ENCODE results near the gene CDC42EP4.

The CDC42EP4 gene

DNA sequence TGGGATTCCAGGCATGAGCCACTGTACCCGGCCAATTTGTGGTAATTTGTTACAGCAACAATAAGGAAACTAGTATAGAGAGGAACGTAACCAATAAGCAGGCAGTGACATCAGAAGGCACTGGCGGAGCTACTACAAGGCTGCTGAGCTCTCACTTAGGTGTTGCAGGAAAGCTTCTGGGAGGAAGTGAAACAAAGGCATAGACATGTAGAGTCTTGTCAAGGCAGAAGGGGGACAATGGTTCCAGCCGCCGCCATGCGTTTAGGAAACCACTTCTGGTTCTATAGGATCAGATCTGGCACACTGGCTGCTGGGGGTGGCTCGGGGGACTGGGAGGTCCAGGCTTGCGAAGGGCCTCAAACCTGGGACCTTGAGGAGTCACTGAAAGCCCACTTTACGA is 40.7 kb downstream of the CDC42EP4 start:
- Histone ChIP-seq H2AFZ (ENCODE audit: low read depth, low read length) (no peak overlapping the region), H3K27me3 (ENCODE audit: insufficient read depth, low read length, poor library complexity) (no peaks in the 10 kb centered on the region), H3K27ac (ENCODE audit: low read length) (no peak overlapping the region), H3K4me2 (ENCODE audit: insufficient read depth, low read length) (no peak overlapping the region), H3K9me3 (ENCODE audit: insufficient read depth, low read length, severe bottlenecking) (no peaks in the 10 kb centered on the region), H3K36me3 (ENCODE audit: insufficient read depth, low read length) (no peaks in the 10 kb centered on the region), H3K9ac (ENCODE audit: low read depth, low read length) (no peak overlapping the region), H3K4me1 (ENCODE audit: insufficient read depth, low read length) (no peaks in the 10 kb centered on the region), H4K20me1 (ENCODE audit: insufficient read depth, low read length) (no peaks in the 10 kb centered on the region), H3K4me3 (ENCODE audit: low read depth in 1 of 2, low read length in 2 of 2) (no peak overlapping the region), H3K79me2 (ENCODE audit: insufficient read depth, low read length) (no peaks in the 10 kb centered on the region)
- TF ChIP-seq EZH2 (IDR thresholded peaks at IDR 0.05; ENCODE audit: borderline replicate concordance, low read depth, low read length, severe bottlenecking) = no peak
- TF ChIP-seq, protein P1, sequence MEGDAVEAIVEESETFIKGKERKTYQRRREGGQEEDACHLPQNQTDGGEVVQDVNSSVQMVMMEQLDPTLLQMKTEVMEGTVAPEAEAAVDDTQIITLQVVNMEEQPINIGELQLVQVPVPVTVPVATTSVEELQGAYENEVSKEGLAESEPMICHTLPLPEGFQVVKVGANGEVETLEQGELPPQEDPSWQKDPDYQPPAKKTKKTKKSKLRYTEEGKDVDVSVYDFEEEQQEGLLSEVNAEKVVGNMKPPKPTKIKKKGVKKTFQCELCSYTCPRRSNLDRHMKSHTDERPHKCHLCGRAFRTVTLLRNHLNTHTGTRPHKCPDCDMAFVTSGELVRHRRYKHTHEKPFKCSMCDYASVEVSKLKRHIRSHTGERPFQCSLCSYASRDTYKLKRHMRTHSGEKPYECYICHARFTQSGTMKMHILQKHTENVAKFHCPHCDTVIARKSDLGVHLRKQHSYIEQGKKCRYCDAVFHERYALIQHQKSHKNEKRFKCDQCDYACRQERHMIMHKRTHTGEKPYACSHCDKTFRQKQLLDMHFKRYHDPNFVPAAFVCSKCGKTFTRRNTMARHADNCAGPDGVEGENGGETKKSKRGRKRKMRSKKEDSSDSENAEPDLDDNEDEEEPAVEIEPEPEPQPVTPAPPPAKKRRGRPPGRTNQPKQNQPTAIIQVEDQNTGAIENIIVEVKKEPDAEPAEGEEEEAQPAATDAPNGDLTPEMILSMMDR (IDR thresholded peaks at IDR 0.05; ENCODE audit: borderline replicate concordance, extremely low read depth, low read length, poor library complexity, severe bottlenecking) = no peak
- ATAC-seq (ENCODE audit: insufficient read depth, low read depth) (no peak), DNase-seq (no peak)

DNA sequence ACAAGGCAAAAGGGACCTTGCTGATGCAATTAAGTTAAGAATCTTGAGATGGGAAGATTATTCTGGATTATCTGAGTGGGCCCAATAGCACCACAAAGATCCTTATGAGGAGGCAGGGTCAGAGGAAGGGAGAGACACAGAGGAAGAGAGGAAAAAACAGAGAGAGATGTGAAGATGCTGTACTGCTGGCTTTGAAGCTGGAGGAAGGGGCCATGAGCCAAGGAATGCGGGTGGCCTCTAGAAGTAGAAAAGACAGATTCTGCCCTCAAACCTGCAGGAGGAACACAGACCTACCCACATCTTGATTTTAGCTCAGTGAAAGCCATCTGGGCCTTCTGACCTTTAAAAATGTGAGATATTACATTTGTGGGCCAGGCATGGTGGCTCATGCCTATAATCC is 42.0 kb downstream of the CDC42EP4 start:
- H3K4me2 ChIP-seq (ENCODE audit: insufficient read depth, low read length) = no peak overlapping the region
- no peaks in the 10 kb centered on the region for H3K27me3 ChIP-seq (ENCODE audit: insufficient read depth, low read length, poor library complexity)
- no peaks in the 10 kb centered on the region for H4K20me1 ChIP-seq (ENCODE audit: insufficient read depth, low read length)
- H3K27ac ChIP-seq (ENCODE audit: low read length) = no peak overlapping the region
- H2AFZ ChIP-seq (ENCODE audit: low read depth, low read length) = no peak overlapping the region
- H3K4me3 ChIP-seq (ENCODE audit: low read depth in 1 of 2, low read length in 2 of 2) = no peak overlapping the region
- no peaks in the 10 kb centered on the region for H3K36me3 ChIP-seq (ENCODE audit: insufficient read depth, low read length)
- no peak overlapping the region for H3K9ac ChIP-seq (ENCODE audit: low read depth, low read length)
- ATAC-seq (ENCODE audit: insufficient read depth, low read depth) (no peak), DNase-seq (no peak)
- no peaks in the 10 kb centered on the region for H3K4me1 ChIP-seq (ENCODE audit: insufficient read depth, low read length)
- TF ChIP-seq, protein P1 (IDR thresholded peaks at IDR 0.05; ENCODE audit: borderline replicate concordance, extremely low read depth, low read length, poor library complexity, severe bottlenecking) = no peak
- TF ChIP-seq EZH2 (IDR thresholded peaks at IDR 0.05; ENCODE audit: borderline replicate concordance, low read depth, low read length, severe bottlenecking) = no peak
- no peaks in the 10 kb centered on the region for H3K9me3 ChIP-seq (ENCODE audit: insufficient read depth, low read length, severe bottlenecking)
- no peaks in the 10 kb centered on the region for H3K79me2 ChIP-seq (ENCODE audit: insufficient read depth, low read length)

DNA sequence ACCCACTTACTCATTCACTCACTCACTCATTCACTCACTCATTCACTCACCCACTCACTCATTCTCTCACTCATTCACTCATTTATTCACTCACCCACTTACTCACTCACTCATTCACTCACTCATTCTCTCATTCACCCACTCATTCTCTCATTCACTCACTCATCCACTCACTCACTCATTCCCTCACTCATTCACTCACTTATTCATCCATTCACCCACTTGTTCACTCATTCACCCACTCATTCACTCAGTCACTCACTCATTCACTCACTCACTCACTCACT is 42.5 kb downstream of the CDC42EP4 start:
- Histone ChIP-seq H3K4me3 (ENCODE audit: low read depth in 1 of 2, low read length in 2 of 2) (no peak overlapping the region), H3K36me3 (ENCODE audit: insufficient read depth, low read length) (no peaks in the 10 kb centered on the region), H2AFZ (ENCODE audit: low read depth, low read length) (no peak overlapping the region), H3K4me1 (ENCODE audit: insufficient read depth, low read length) (no peaks in the 10 kb centered on the region), H3K27ac (ENCODE audit: low read length) (no peak overlapping the region), H3K27me3 (ENCODE audit: insufficient read depth, low read length, poor library complexity) (no peaks in the 10 kb centered on the region), H3K79me2 (ENCODE audit: insufficient read depth, low read length) (no peaks in the 10 kb centered on the region), H4K20me1 (ENCODE audit: insufficient read depth, low read length) (no peaks in the 10 kb centered on the region), H3K4me2 (ENCODE audit: insufficient read depth, low read length) (no peak overlapping the region), H3K9ac (ENCODE audit: low read depth, low read length) (no peak overlapping the region), H3K9me3 (ENCODE audit: insufficient read depth, low read length, severe bottlenecking) (no peaks in the 10 kb centered on the region)
- DNase-seq (no peak), ATAC-seq (ENCODE audit: insufficient read depth, low read depth) (no peak)
- TF ChIP-seq, protein P1 (IDR thresholded peaks at IDR 0.05; ENCODE audit: borderline replicate concordance, extremely low read depth, low read length, poor library complexity, severe bottlenecking) = no peak
- no peak for TF ChIP-seq EZH2 (IDR thresholded peaks at IDR 0.05; ENCODE audit: borderline replicate concordance, low read depth, low read length, severe bottlenecking)

Measured in DND-41 (cell line).